Endothelial cell of umbilical vein (primary cell): ENCODE measurements around the gene ZNF662. TPM values are rescaled to one million over a fixed set of nuclear protein-coding genes. Genes with fewer than 3 reads are reported as not detected.

Experiments used
- Bru-seq: library from RNA; stranded (reverse); fragments of 400-500 nt; gene quantifications from one replicate; lab custom pipeline; 2021; lab: Mats Ljungman, UMichigan
- BruChase-seq, 2 experiments: library from RNA; stranded (reverse); fragments of 400-500 nt; gene quantifications; one replicate each; lab custom pipeline; 2021; lab: Mats Ljungman, UMichigan
- BruUV-seq: library from RNA; stranded (reverse); fragments of 400-500 nt; replicated peaks from 2 replicates; lab custom pipeline; 2021; lab: Mats Ljungman, UMichigan
- CTCF ChIA-PET: fragments of 300-600, 350-600 bp; sonication (Branson Sonifier 250); formaldehyde crosslinking; loops from one replicate; lab custom pipeline; 2021; ENCODE audit warnings: antibody characterized with exemption, inconsistent platforms; lab: Charles Lee
- POLR2A ChIA-PET: fragments of 300-600, 350-600 bp; sonication (Branson Sonifier 250); formaldehyde crosslinking; loops from one replicate; lab custom pipeline; 2021; ENCODE audit warnings: antibody characterized with exemption, inconsistent platforms; lab: Charles Lee
- DNase-seq: peaks from one replicate; pipeline ENCODE4 v3.0.0-alpha.2; 2011; ENCODE audit warnings: low read depth, low spot score
- FAIRE-seq: peaks from 2 replicates; lab custom pipeline; 2011; peaks lifted over from hg19 to GRCh38; lab: Jason Lieb, UNC
- H2AFZ ChIP-seq: 2 replicates; pipeline ENCODE4 v1.6.0; 2012; ENCODE audit warnings: low read depth, low read length, control low read depth, inconsistent platforms
- H3K27ac ChIP-seq: 2 replicates; pipeline ENCODE4 v1.5.1; 2011; ENCODE audit warnings: low read depth, mild to moderate bottlenecking, control low read depth, low read length, moderate library complexity; ENCODE audit not compliant: insufficient read depth
- H3K27me3 ChIP-seq, 2 experiments: 2 replicates each; pipeline versions ENCODE4 v1.6.0 to v1.6.1; 2011; ENCODE audit warnings: low read length in 2 of 2, mixed read lengths in 1 of 2; ENCODE audit not compliant: control insufficient read depth in 2 of 2, insufficient read depth in 2 of 2
- H3K36me3 ChIP-seq, 2 experiments: 2 replicates in 1 of 2; 3 replicates in 1 of 2; pipeline ENCODE4 v1.5.1; 2011; ENCODE audit warnings: low read length in 2 of 2, mild to moderate bottlenecking in 1 of 2, moderate library complexity in 1 of 2; ENCODE audit not compliant: control insufficient read depth in 2 of 2, insufficient read depth in 2 of 2; ENCODE audit errors: extremely low read depth in 1 of 2
- H3K4me1 ChIP-seq: 3 replicates; pipeline ENCODE4 v1.5.1; 2011; ENCODE audit warnings: mild to moderate bottlenecking, low read length; ENCODE audit not compliant: control insufficient read depth, insufficient read depth; ENCODE audit errors: extremely low read depth
- H3K4me2 ChIP-seq: 2 replicates; pipeline ENCODE4 v1.6.1; 2011; ENCODE audit warnings: low read length, control low read depth, mixed read lengths; ENCODE audit not compliant: insufficient read depth
- H3K4me3 ChIP-seq, 3 experiments: fragments of 200-600 bp in 1 of 3; sonication (generic), shearing (Covaris generic) in 1 of 3; replicated peaks in 1 of 3; 2 replicates each; pipeline ENCODE4 v1.5.1; 2011 to 2016; ENCODE audit warnings: control low read depth in 3 of 3, low read length in 3 of 3, mild to moderate bottlenecking in 2 of 3, inconsistent platforms in 1 of 3, low read depth in 1 of 3, moderate library complexity in 1 of 3; ENCODE audit not compliant: insufficient read depth in 1 of 3
- H3K79me2 ChIP-seq: 2 replicates; pipeline ENCODE4 v1.6.0; 2012; ENCODE audit warnings: low read length, inconsistent platforms; ENCODE audit not compliant: control insufficient read depth, insufficient read depth
- H3K9ac ChIP-seq: replicated peaks from 2 replicates; pipeline ENCODE3; 2011; ENCODE audit warnings: low read length, control low read depth; ENCODE audit not compliant: insufficient read depth; ENCODE audit errors: extremely low read depth
- H3K9me1 ChIP-seq: replicated peaks from 3 replicates; pipeline ENCODE4 v1.6.0; 2011; ENCODE audit warnings: mild to moderate bottlenecking, low read length; ENCODE audit not compliant: control insufficient read depth, insufficient read depth; ENCODE audit errors: extremely low read depth
- H3K9me3 ChIP-seq: replicated peaks from 2 replicates; pipeline ENCODE4 v1.5.1; 2012; ENCODE audit warnings: low read length, inconsistent platforms; ENCODE audit not compliant: control insufficient read depth, insufficient read depth
- H4K20me1 ChIP-seq: replicated peaks from 2 replicates; pipeline ENCODE3; 2011; ENCODE audit warnings: mild to moderate bottlenecking, low read length; ENCODE audit not compliant: control insufficient read depth, insufficient read depth; ENCODE audit errors: extremely low read depth
- CTCF ChIP-seq, 2 donors: IDR thresholded peaks; 1 replicate in 1 of 2; 2 replicates in 1 of 2; pipeline ENCODE4 v1.5.1; 2011; ENCODE audit warnings: low read length in 2 of 2, mild to moderate bottlenecking in 2 of 2, moderate library complexity in 2 of 2, control low read depth in 1 of 2, inconsistent platforms in 1 of 2, low read depth in 1 of 2; ENCODE audit not compliant: insufficient read depth in 1 of 2; ENCODE audit errors: extremely low read depth in 1 of 2
- EZH2 ChIP-seq: IDR thresholded peaks from 2 replicates; pipeline ENCODE4 v1.6.1; 2012; ENCODE audit warnings: borderline replicate concordance, low read depth, mild to moderate bottlenecking, moderate library complexity, low read length, inconsistent platforms; ENCODE audit not compliant: severe bottlenecking
- FOS ChIP-seq: IDR thresholded peaks from 2 replicates; pipeline ENCODE4 v1.6.1; 2011; ENCODE audit warnings: mild to moderate bottlenecking, low read length, moderate library complexity, borderline replicate concordance; ENCODE audit not compliant: insufficient read depth
- GATA2 ChIP-seq: IDR thresholded peaks from 2 replicates; pipeline ENCODE4 v1.7.0; 2011; ENCODE audit warnings: low read depth, mild to moderate bottlenecking, moderate library complexity, mixed read lengths, low read length; ENCODE audit not compliant: insufficient read length, insufficient read depth
- JUN ChIP-seq: IDR thresholded peaks from 2 replicates; pipeline ENCODE4 v1.6.1; 2011; ENCODE audit warnings: borderline replicate concordance, low read depth; ENCODE audit not compliant: insufficient read length, insufficient read depth
- MAX ChIP-seq: IDR thresholded peaks from 2 replicates; pipeline ENCODE4 v1.6.1; 2011; ENCODE audit not compliant: insufficient read depth, insufficient read length
- MYC ChIP-seq: IDR thresholded peaks from one replicate; pipeline ENCODE4 v1.6.1; 2011; ENCODE audit warnings: mild to moderate bottlenecking, low read depth, low read length
- POLR2A ChIP-seq: IDR thresholded peaks from 2 replicates; pipeline ENCODE4 v1.6.1; 2012; ENCODE audit warnings: low read depth, mild to moderate bottlenecking, control low read depth, low read length
- POLR2AphosphoS5 ChIP-seq: IDR thresholded peaks from 2 replicates; pipeline ENCODE4 v1.6.1; 2012; ENCODE audit warnings: low read depth, mild to moderate bottlenecking, control low read depth, low read length, moderate library complexity; ENCODE audit not compliant: insufficient read depth
- dilution Hi-C: fragments of 300-500 bp; cut with MboI; formaldehyde crosslinking; loops from one replicate; pipeline ENCODE4 v1.15.0; 2019; ENCODE audit warnings: low sequenced_read_pairs; ENCODE audit not compliant: extremely low pct_ligation_motif_present
- intact Hi-C: fragments of 100-400 bp; cut with micrococcal nuclease; formaldehyde crosslinking; loops from one replicate; pipeline ENCODE4 v1.10.0; 2022
- long read RNA-seq: library from polyadenylated mRNA; stranded (forward); transcript quantifications from one replicate; pipeline ENCODE4 v2.0.0, GENCODE V29; 2021
- polyA minus RNA-seq, 3 experiments: library from RNA; depleted of rRNA, polyadenylated mRNA; stranded (reverse); fragments of >200 nt; gene quantifications; 1 replicate in 1 of 3; 2 replicates in 2 of 3; pipeline ENCODE4 v1.2.3, GENCODE V29; 2011
- polyA plus RNA-seq, 4 experiments: library from polyadenylated mRNA; depleted of rRNA in 3 of 4; stranded (reverse) in 3 of 4; unstranded in 1 of 4; fragments of >200 nt; gene quantifications; 2 replicates each; pipeline versions ENCODE4 v1.2.1 to v1.2.3, GENCODE V29; 2011 to 2012; ENCODE audit warnings: missing spikeins in 1 of 4
- total RNA-seq: library from RNA; stranded (reverse); gene quantifications from 2 replicates; pipeline ENCODE4 v1.2.3, GENCODE V29; 2021

ZNF662 gene
- total RNA-seq (0.83 and 4.3 TPM in 2 replicates), polyA plus RNA-seq (0.84 and 0.86 TPM in 2 replicates), polyA minus RNA-seq (1.2 and 1.5 TPM in 2 replicates), Bru-seq, nascent RNA (percentile 49 among the genes with signal in this experiment), BruChase-seq, experiment 1, labeled RNA remaining after a 6-hour chase (percentile 9 among the genes with signal in this experiment), BruChase-seq, experiment 2, labeled RNA remaining after a 2-hour chase (percentile 18 among the genes with signal in this experiment)
- polyA plus RNA-seq (2011; cell fraction: cytosol; rRNA removed): 0.38 and 0.44 TPM in 2 replicates
- 4.7 and 5.1 TPM in 2 replicates for polyA plus RNA-seq (2011; cell fraction: nucleus; rRNA removed)
- polyA plus RNA-seq (2012): 1.4 and 3.5 TPM in 2 replicates
- not detected for polyA minus RNA-seq (2011; cell fraction: cytosol; rRNA and poly(A)+ RNA removed)
- 2.0 and 3.1 TPM in 2 replicates for polyA minus RNA-seq (2011; cell fraction: nucleus; rRNA and poly(A)+ RNA removed)
- long read RNA-seq: 0 reads

- Histone ChIP-seq H3K4me2 (no peak within 1 kb of the TSS), H3K27ac (no peak within 1 kb of the TSS), H3K36me3 (no peaks in the 10 kb centered on the region), H2AFZ (peak within 1 kb of the TSS; percentile 77), H3K9ac (no peak within 1 kb of the TSS), H3K9me3 (no peaks in the 10 kb centered on the region), H3K9me1 (no peaks in the 10 kb centered on the region), H4K20me1 (no peaks in the 10 kb centered on the region), H3K4me1 (no peaks in the 10 kb centered on the region), H3K27me3 (peaks cover 14 to 18% of the 10 kb centered on the region in 2 experiments), H3K4me3 (peak within 1 kb of the TSS in 1 of 3 experiments; percentile 16), H3K79me2 (no peaks in the 10 kb centered on the region)
- no TSS peak for BruUV-seq
- FAIRE-seq (no peak), DNase-seq (no peak)
- dilution Hi-C loops: no loop called here
- TF ChIP-seq EZH2 (peak; percentile 83), MYC (no peak)
- intact Hi-C loops: no loop called here
- CTCF ChIA-PET: no interaction called here
- POLR2A ChIA-PET: no interaction called here
Observed at GRCh38 chr3:42906070-42906847, at the start of gene ZNF662. ZNF662 (plus strand) TSS chr3:42906142; CDS start chr3:42908115, 1,973 bp downstream.

GRCh38 chr3:42856544-42856943 is 49.4 kb upstream of the ZNF662 start:
- no peaks in the 10 kb centered on the region for H4K20me1 ChIP-seq
- TF ChIP-seq GATA2 (no peak), POLR2AphosphoS5 (no peak), MYC (no peak), JUN (no peak), CTCF (IDR thresholded peaks at IDR 0.05; ENCODE audit: extremely low read depth in 1 of 2, insufficient read depth in 1 of 2, low read depth in 1 of 2, low read length in 2 of 2) (no peak), EZH2 (no peak), FOS (no peak), MAX (no peak), POLR2A (no peak)
- H3K4me2 ChIP-seq: no peak overlapping the region
- BruUV-seq: no TSS peak
- H3K9ac ChIP-seq: no peak overlapping the region
- no peaks in the 10 kb centered on the region for H3K9me3 ChIP-seq
- no peak for DNase-seq
- H3K4me1 ChIP-seq: no peaks in the 10 kb centered on the region
- H2AFZ ChIP-seq: no peak overlapping the region
- H3K9me1 ChIP-seq: no peaks in the 10 kb centered on the region
- H3K27ac ChIP-seq: no peak overlapping the region
- intact Hi-C loops: no loop called here
- CTCF ChIA-PET: interaction anchor here (0.7 kb wide), 1 partner anchor 105 kb away, joined by 3 read pairs; no protein-coding TSS in a partner anchor
- H3K36me3 ChIP-seq: no peaks in the 10 kb centered on the region
- no peak for FAIRE-seq
- H3K4me3 ChIP-seq: no peak overlapping the region
- POLR2A ChIA-PET: no interaction called here
- peaks cover 1 to 5% of the 10 kb centered on the region in 2 experiments for H3K27me3 ChIP-seq
- dilution Hi-C loops: no loop called here
- H3K79me2 ChIP-seq: no peaks in the 10 kb centered on the region
